ENCODE measurements around the gene PRKN. TPM values are rescaled to one million over a fixed set of nuclear protein-coding genes. Genes with fewer than 3 reads are reported as not detected.

The PRKN gene
- total RNA-seq, 1 donor from 2014 or later = 5.7 TPM

GRCh38 chr6:162733489-162733888, 5.9 kb upstream of the PRKN start:
- Mint-ChIP-seq H3K36me3 (ENCODE audit: low read depth) (peaks cover 3% of the 10 kb centered on the region), H3K9me3 (ENCODE audit: low read depth) (peaks cover 6% of the 10 kb centered on the region), H3K27ac (ENCODE audit: unreplicated experiment) (no peak overlapping the region), H3K27me3 (ENCODE audit: low read depth) (no peaks in the 10 kb centered on the region), H3K4me1 (ENCODE audit: low read depth) (peaks cover under 1% of the 10 kb centered on the region), H3K4me3 (ENCODE audit: unreplicated experiment) (no peak overlapping the region)
- DNase-seq (ENCODE audit: low spot score) = no peak
- TF ChIP-seq CTCF (IDR thresholded peaks at IDR 0.05) = no peak

- no peak for DNase-seq (ENCODE audit: low spot score)
- no peak overlapping the region for H3K4me3 Mint-ChIP-seq (ENCODE audit: unreplicated experiment)
- no peak overlapping the region for H3K27ac Mint-ChIP-seq (ENCODE audit: unreplicated experiment)
- no peaks in the 10 kb centered on the region for H3K27me3 Mint-ChIP-seq (ENCODE audit: low read depth)
- H3K36me3 Mint-ChIP-seq (ENCODE audit: low read depth) = peaks cover 3% of the 10 kb centered on the region
- TF ChIP-seq CTCF (IDR thresholded peaks at IDR 0.05) = no peak
- H3K4me1 Mint-ChIP-seq (ENCODE audit: low read depth) = peaks cover 16% of the 10 kb centered on the region
- peaks cover 6% of the 10 kb centered on the region for H3K9me3 Mint-ChIP-seq (ENCODE audit: low read depth)
These were observed 2.9 kb upstream of the PRKN start for GRCh38 chr6:162730502-162730901.

GRCh38 chr6:162728706-162729105, 1.1 kb upstream of the PRKN start:
- no peaks in the 10 kb centered on the region for H3K27me3 Mint-ChIP-seq (ENCODE audit: low read depth)
- peaks cover 3% of the 10 kb centered on the region for H3K36me3 Mint-ChIP-seq (ENCODE audit: low read depth)
- no peak for DNase-seq (ENCODE audit: low spot score)
- H3K4me1 Mint-ChIP-seq (ENCODE audit: low read depth) = peaks cover 20% of the 10 kb centered on the region
- H3K27ac Mint-ChIP-seq (ENCODE audit: unreplicated experiment) = peak overlapping the region; percentile 97
- TF ChIP-seq CTCF (IDR thresholded peaks at IDR 0.05) = no peak
- peaks cover 6% of the 10 kb centered on the region for H3K9me3 Mint-ChIP-seq (ENCODE audit: low read depth)
- no peak overlapping the region for H3K4me3 Mint-ChIP-seq (ENCODE audit: unreplicated experiment)

- Mint-ChIP-seq H3K27me3 (ENCODE audit: low read depth) (no peaks in the 10 kb centered on the region), H3K4me3 (ENCODE audit: unreplicated experiment) (peak overlapping the region; percentile 85), H3K27ac (ENCODE audit: unreplicated experiment) (peak overlapping the region; percentile 97), H3K9me3 (ENCODE audit: low read depth) (peaks cover 6% of the 10 kb centered on the region), H3K36me3 (ENCODE audit: low read depth) (peaks cover 3% of the 10 kb centered on the region), H3K4me1 (ENCODE audit: low read depth) (peaks cover 22% of the 10 kb centered on the region)
- no peak for TF ChIP-seq CTCF (IDR thresholded peaks at IDR 0.05)
- no peak for DNase-seq (ENCODE audit: low spot score)
These were observed 631 bp upstream of the PRKN start for GRCh38 chr6:162728197-162728596.

- Mint-ChIP-seq H3K4me1 (ENCODE audit: low read depth) (peaks cover 22% of the 10 kb centered on the region), H3K27me3 (ENCODE audit: low read depth) (no peaks in the 10 kb centered on the region), H3K9me3 (ENCODE audit: low read depth) (peaks cover 6% of the 10 kb centered on the region), H3K36me3 (ENCODE audit: low read depth) (peaks cover 3% of the 10 kb centered on the region), H3K27ac (ENCODE audit: unreplicated experiment) (peak overlapping the region; percentile 93), H3K4me3 (ENCODE audit: unreplicated experiment) (peak overlapping the region; percentile 85)
- DNase-seq (ENCODE audit: low spot score) = no peak
- no peak for TF ChIP-seq CTCF (IDR thresholded peaks at IDR 0.05)
These were observed 632 bp downstream of the PRKN start for GRCh38 chr6:162726947-162727321.
